PFSK-1 (cell line): ENCODE measurements around the gene MTMR11.

Experiments
- FOXP2 ChIP-seq: optimal IDR thresholded peaks from 2 replicates; pipeline ENCODE3; 2011; ENCODE audit warnings: borderline replicate concordance, control low read depth, inconsistent platforms; ENCODE audit not compliant: insufficient read depth; ENCODE audit errors: extremely low read length, extremely low read depth
- POLR2AphosphoS5 ChIP-seq: IDR thresholded peaks from 2 replicates; pipeline ENCODE4 v1.6.1; 2012; ENCODE audit warnings: low read depth, mild to moderate bottlenecking, control low read depth, low read length, moderate library complexity
- REST ChIP-seq, 2 experiments: IDR thresholded peaks; 2 replicates each; pipeline versions ENCODE4 v1.6.1 to v1.8.0; 2011 to 2012; ENCODE audit warnings: low read depth in 2 of 2, low read length in 2 of 2, control low read depth in 1 of 2, inconsistent platforms in 1 of 2, mild to moderate bottlenecking in 1 of 2, moderate library complexity in 1 of 2; ENCODE audit not compliant: insufficient read depth in 1 of 2
- SIN3A ChIP-seq: IDR thresholded peaks from 2 replicates; pipeline ENCODE4 v1.6.1; 2012; ENCODE audit warnings: mild to moderate bottlenecking, low read length, moderate library complexity, borderline replicate concordance; ENCODE audit not compliant: insufficient read depth
- TAF1 ChIP-seq: IDR thresholded peaks from 2 replicates; pipeline ENCODE4 v1.6.1; 2012; ENCODE audit warnings: low read length, control low read depth, borderline replicate concordance; ENCODE audit not compliant: insufficient read depth

The MTMR11 gene

GRCh38 chr1:149945206-149945605 lies 8.5 kb upstream of the MTMR11 start:
- no peak for TF ChIP-seq TAF1
- TF ChIP-seq POLR2AphosphoS5: no peak

- no peak for TF ChIP-seq FOXP2
- no peak for TF ChIP-seq SIN3A
- no peak for TF ChIP-seq TAF1
- no peak for TF ChIP-seq REST (IDR thresholded peaks at IDR 0.05; ENCODE audit: insufficient read depth in 1 of 2, low read depth in 2 of 2, low read length in 2 of 2)
- no peak for TF ChIP-seq POLR2AphosphoS5
Observed at GRCh38 chr1:149942885-149943284, 6.2 kb upstream of the MTMR11 start.

- no peak for TF ChIP-seq REST (IDR thresholded peaks at IDR 0.05; ENCODE audit: insufficient read depth in 1 of 2, low read depth in 2 of 2, low read length in 2 of 2)
Observed at GRCh38 chr1:149942207-149942606, 5.5 kb upstream of the MTMR11 start.

GRCh38 chr1:149940427-149940826 lies 3.7 kb upstream of the MTMR11 start:
- TF ChIP-seq FOXP2 (no peak), POLR2AphosphoS5 (no peak), TAF1 (no peak)

- TF ChIP-seq TAF1 (no peak), FOXP2 (no peak), REST (IDR thresholded peaks at IDR 0.05; ENCODE audit: insufficient read depth in 1 of 2, low read depth in 2 of 2, low read length in 2 of 2) (0 out of 4 replicates have a peak, but pooled peaks of 1 of the 2 experiments have one; percentile 10), SIN3A (no peak), POLR2AphosphoS5 (no peak)
Observed at GRCh38 chr1:149937759-149938158, 1.1 kb upstream of the MTMR11 start.

GRCh38 chr1:149936992-149937705 lies 470 bp upstream of the MTMR11 start:
- TF ChIP-seq POLR2AphosphoS5 (no peak; the same call in 1 of the 2 replicates), TAF1 (no peak), REST (IDR thresholded peaks at IDR 0.05; ENCODE audit: insufficient read depth in 1 of 2, low read depth in 2 of 2, low read length in 2 of 2) (no peak), FOXP2 (no peak), SIN3A (no peak)
